OCI-LY3 (cell line): ENCODE data around the gene HAPLN1.

Experiments
- CTCF ChIP-seq: fragments of 200-600, 300-600 bp; sonication (generic); IDR thresholded peaks from 2 replicates; pipeline ENCODE4 v1.5.1; 2014; ENCODE audit warnings: antibody characterized with exemption, low read length, low read depth
- EZH2phosphoT487 ChIP-seq: fragments of 200-600 bp; shearing (Covaris generic); IDR thresholded peaks from 2 replicates; pipeline ENCODE4 v1.6.1; 2018; ENCODE audit warnings: antibody characterized with exemption, mixed run types, low read depth

GRCh38 chr5:83628360-83628759 lies 92.3 kb downstream of the HAPLN1 start:
- TF ChIP-seq CTCF (no peak), EZH2phosphoT487 (no peak)
